SK-N-SH (cell line): ENCODE measurements around the gene CUL3. TPM values are rescaled to one million over a fixed set of nuclear protein-coding genes. Genes with fewer than 3 reads are reported as not detected.

Experiments used
- CTCF ChIA-PET: fragments of 300-600, 350-600 bp; formaldehyde crosslinking; extraction: SDS; loops from one replicate; lab custom pipeline; 2021; lab: Yijun Ruan, JAX
- POLR2A ChIA-PET: fragments of 350-600 bp; sonication (Branson Sonifier 250); formaldehyde crosslinking; extraction: SDS; loops from one replicate; lab custom pipeline; 2020; ENCODE audit warnings: antibody characterized with exemption, inconsistent platforms; lab: Yijun Ruan, JAX
- DNase-seq: peaks from one replicate; pipeline ENCODE4 v3.0.0; 2012
- H2AFZ ChIP-seq: fragments of 200-600 bp; sonication (generic); 2 replicates; pipeline ENCODE4 v1.8.1; 2016; ENCODE audit warnings: antibody characterized with exemption, mild to moderate bottlenecking, low read depth
- H3F3A ChIP-seq: fragments of 200-600 bp; sonication (generic); replicated peaks from 2 replicates; pipeline ENCODE3; 2016; ENCODE audit warnings: antibody characterized with exemption, mild to moderate bottlenecking; ENCODE audit not compliant: insufficient read depth
- H3K27ac ChIP-seq, 2 experiments: fragments of 200-500 bp in 1 of 2; fragments of 200-600 bp in 1 of 2; sonication (Bioruptor generic) in 1 of 2; sonication (generic), shearing (Covaris generic) in 1 of 2; 2 replicates each; pipeline versions ENCODE4 v1.5.1 to v1.6.1; 2014 to 2016; ENCODE audit warnings: low read depth in 2 of 2, inconsistent platforms in 1 of 2, low read length in 1 of 2, mild to moderate bottlenecking in 1 of 2, mixed read lengths in 1 of 2
- H3K27me3 ChIP-seq: fragments of 200-600 bp; sonication (generic), shearing (Covaris generic); 2 replicates; pipeline ENCODE4 v1.6.1; 2016; ENCODE audit warnings: mixed run types; ENCODE audit not compliant: insufficient read depth
- H3K36me3 ChIP-seq, 2 experiments: fragments of 200-500 bp in 1 of 2; fragments of 200-600 bp in 1 of 2; sonication (Bioruptor generic) in 1 of 2; sonication (generic) in 1 of 2; replicated peaks in 1 of 2; 2 replicates each; pipeline versions ENCODE3 to v1.5.1; 2014 to 2016; ENCODE audit warnings: low read length in 1 of 2, mild to moderate bottlenecking in 1 of 2; ENCODE audit not compliant: insufficient read depth in 2 of 2, control insufficient read depth in 1 of 2
- H3K4me1 ChIP-seq, 2 experiments: fragments of 200-500 bp in 1 of 2; fragments of 200-600 bp in 1 of 2; sonication (Bioruptor generic) in 1 of 2; sonication (generic), shearing (Covaris generic) in 1 of 2; 2 replicates each; pipeline versions ENCODE4 v1.5.1 to v1.6.1; 2014 to 2016; ENCODE audit warnings: low read depth in 1 of 2, low read length in 1 of 2, mixed run types in 1 of 2; ENCODE audit not compliant: insufficient read depth in 2 of 2, control insufficient read depth in 1 of 2
- H3K4me2 ChIP-seq: fragments of 200-600 bp; sonication (generic), shearing (Covaris generic); 2 replicates; pipeline ENCODE4 v1.6.1; 2017; ENCODE audit warnings: mixed run types
- H3K4me3 ChIP-seq, 2 experiments: fragments of 200-500 bp in 1 of 2; fragments of 200-600 bp in 1 of 2; sonication (Bioruptor generic) in 1 of 2; sonication (generic), shearing (Covaris generic) in 1 of 2; 2 replicates each; pipeline versions ENCODE4 v1.5.1 to v1.8.1; 2014 to 2016; ENCODE audit warnings: low read depth in 2 of 2, inconsistent platforms in 1 of 2, low read length in 1 of 2, mild to moderate bottlenecking in 1 of 2, mixed read lengths in 1 of 2, moderate library complexity in 1 of 2
- H3K79me2 ChIP-seq: fragments of 200-600 bp; sonication (generic); 2 replicates; pipeline ENCODE4 v1.8.1; 2017; ENCODE audit warnings: mild to moderate bottlenecking; ENCODE audit not compliant: insufficient read depth
- H3K9ac ChIP-seq: fragments of 200-600 bp; sonication (generic); 2 replicates; pipeline ENCODE4 v1.6.1; 2017; ENCODE audit warnings: mixed run types
- H3K9me2 ChIP-seq: fragments of 200-600 bp; sonication (generic); 2 replicates; pipeline ENCODE4 v1.6.1; 2017; ENCODE audit warnings: mixed run types
- H3K9me3 ChIP-seq: fragments of 200-600 bp; sonication (generic); 2 replicates; pipeline ENCODE4 v1.6.1; 2017; ENCODE audit warnings: mixed run types, mild to moderate bottlenecking, moderate library complexity
- H4K20me1 ChIP-seq: fragments of 200-600 bp; sonication (generic); 2 replicates; pipeline ENCODE4 v1.6.1; 2017; ENCODE audit warnings: mild to moderate bottlenecking, mixed run types; ENCODE audit not compliant: insufficient read depth
- CTCF ChIP-seq: fragments of 200-600 bp; sonication (generic); IDR thresholded peaks from 2 replicates; pipeline ENCODE4 v1.6.1; 2017; ENCODE audit warnings: antibody characterized with exemption, mild to moderate bottlenecking, moderate library complexity
- ELF1 ChIP-seq: IDR thresholded peaks from 2 replicates; pipeline ENCODE4 v1.4.0; 2012
- EP300 ChIP-seq, 2 experiments: IDR thresholded peaks; 2 replicates each; pipeline versions ENCODE4 v1.4.0 to v1.6.1; 2012; ENCODE audit warnings: borderline replicate concordance in 1 of 2, low read depth in 1 of 2, low read length in 1 of 2
- FOSL2 ChIP-seq: IDR thresholded peaks from 2 replicates; pipeline ENCODE4 v1.4.0; 2012; ENCODE audit warnings: low read depth, mild to moderate bottlenecking, moderate library complexity, borderline replicate concordance
- FOXJ3 ChIP-seq: sonication (generic); formaldehyde crosslinking; IDR thresholded peaks from 2 replicates; pipeline ENCODE4 v1.5.1; 2020; ENCODE audit warnings: mild to moderate bottlenecking, missing genetic modification reagents
- FOXM1 ChIP-seq: IDR thresholded peaks from 2 replicates; pipeline ENCODE4 v1.4.0; 2012; ENCODE audit warnings: low read depth, mild to moderate bottlenecking
- GABPA ChIP-seq: IDR thresholded peaks from 2 replicates; pipeline ENCODE4 v1.4.0; 2012; ENCODE audit warnings: low read depth, mild to moderate bottlenecking
- MEF2A ChIP-seq: IDR thresholded peaks from 2 replicates; pipeline ENCODE4 v1.4.0; 2012; ENCODE audit warnings: low read depth, borderline replicate concordance
- MXI1 ChIP-seq: IDR thresholded peaks from 2 replicates; pipeline ENCODE4 v1.6.1; 2012; ENCODE audit warnings: mild to moderate bottlenecking, low read depth, low read length, improper control_type of control experiment
- NFIC ChIP-seq: IDR thresholded peaks from 2 replicates; pipeline ENCODE4 v1.4.0; 2012; ENCODE audit warnings: borderline replicate concordance
- NRF1 ChIP-seq: IDR thresholded peaks from 2 replicates; pipeline ENCODE4 v1.6.1; 2012; ENCODE audit warnings: low read depth, mild to moderate bottlenecking, low read length
- POLR2AphosphoS5 ChIP-seq: IDR thresholded peaks from 2 replicates; pipeline ENCODE4 v1.6.1; 2012; ENCODE audit warnings: low read depth, low read length
- RCOR1 ChIP-seq: fragments of 150-350 bp; IDR thresholded peaks from 2 replicates; pipeline ENCODE4 v1.6.1; 2017; ENCODE audit warnings: antibody characterized with exemption, low read length
- SIN3A ChIP-seq: IDR thresholded peaks from 2 replicates; pipeline ENCODE4 v1.6.1; 2012; ENCODE audit warnings: low read depth, mild to moderate bottlenecking, low read length, moderate library complexity, borderline replicate concordance
- TAF1 ChIP-seq: IDR thresholded peaks from 2 replicates; pipeline ENCODE4 v1.6.1; 2012; ENCODE audit warnings: low read depth, mild to moderate bottlenecking, low read length, moderate library complexity, borderline replicate concordance
- USF2 ChIP-seq: fragments of 150-350 bp; IDR thresholded peaks from 2 replicates; pipeline ENCODE4 v1.6.1; 2017; ENCODE audit warnings: antibody characterized with exemption, low read length, low read depth, borderline replicate concordance
- YY1 ChIP-seq: IDR thresholded peaks from 2 replicates; pipeline ENCODE4 v1.4.0; 2012; ENCODE audit warnings: low read depth, mild to moderate bottlenecking
- WGBS: methylation state at CpG from one replicate; pipeline ENCODE4 v1.1.6; 2017; ENCODE audit warnings: low lambda C conversion rate; 5-methylcytosine and 5-hydroxymethylcytosine counted together
- polyA plus RNA-seq, 3 experiments: library from polyadenylated mRNA; depleted of rRNA; stranded (reverse); fragments of >200 nt; gene quantifications; 2 replicates each; pipeline ENCODE4 v1.2.3, GENCODE V29; 2012
- TF ChIP-seq, protein P1 (sequence below): IDR thresholded peaks from 2 replicates; pipeline ENCODE4; 2012

Gene CUL3
- polyA plus RNA-seq, 1 of the 3 experiments (the other 2 are of a cell fraction), result 17.3 TPM

DNA sequence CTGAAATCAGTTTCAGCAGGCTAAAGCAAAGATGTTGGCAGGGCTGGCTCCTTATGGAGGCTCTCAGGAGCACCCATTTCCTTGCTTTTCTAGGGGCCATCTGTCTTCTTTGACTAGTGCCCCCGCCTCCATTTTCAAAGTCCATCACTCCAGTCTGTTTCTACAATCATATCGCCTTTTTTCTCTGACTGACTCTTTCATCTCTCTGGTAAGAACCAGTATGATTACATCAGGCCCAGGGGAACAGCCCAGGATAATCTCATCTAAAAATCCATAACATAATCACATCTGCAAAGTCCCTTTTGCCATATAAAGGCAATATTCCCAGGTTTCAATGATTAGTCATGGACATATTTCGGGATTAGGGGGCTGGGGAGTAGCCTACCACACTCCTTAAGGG, 57.0 kb downstream of the CUL3 start:
- Histone ChIP-seq H3F3A (peaks cover 10% of the 10 kb centered on the region), H3K27me3 (no peaks in the 10 kb centered on the region), H4K20me1 (peaks cover 38% of the 10 kb centered on the region), H3K27ac (no peak overlapping the region), H3K79me2 (peaks cover 100% of the 10 kb centered on the region), H2AFZ (no peak overlapping the region), H3K4me1 (no peaks in the 10 kb centered on the region; a peak in 3 of 4 replicates), H3K9me2 (no peaks in the 10 kb centered on the region), H3K4me2 (no peak overlapping the region), H3K36me3 (peaks cover 14 to 27% of the 10 kb centered on the region in 2 experiments), H3K9me3 (no peaks in the 10 kb centered on the region), H3K4me3 (no peak overlapping the region), H3K9ac (no peak overlapping the region)
- CTCF ChIA-PET, result interaction anchor here (1.1 kb wide), 1 partner anchor 123 kb away, joined by 3 read pairs; no protein-coding TSS in a partner anchor
- POLR2A ChIA-PET, result no interaction called here
- WGBS, result 83% methylated on average over 3 of the region's 3 CpGs
- DNase-seq, result no peak
- TF ChIP-seq FOXM1, result no peak
- no peak for TF ChIP-seq FOSL2
- no peak for TF ChIP-seq EP300 (IDR thresholded peaks at IDR 0.05; ENCODE audit: borderline replicate concordance in 1 of 2, low read depth in 1 of 2, low read length in 1 of 2)
- no peak for TF ChIP-seq TAF1
- TF ChIP-seq USF2, result no peak
- TF ChIP-seq CTCF, result no peak
- no peak for TF ChIP-seq GABPA
- no peak for TF ChIP-seq POLR2AphosphoS5
- TF ChIP-seq ELF1, result no peak
- no peak for TF ChIP-seq YY1
- TF ChIP-seq MEF2A, result no peak
- no peak for TF ChIP-seq NRF1
- TF ChIP-seq NFIC, result no peak
- TF ChIP-seq RCOR1, result no peak
- TF ChIP-seq SIN3A, result no peak
- no peak for TF ChIP-seq FOXJ3 (CRISPR knock-in tag)
- TF ChIP-seq, protein P1, sequence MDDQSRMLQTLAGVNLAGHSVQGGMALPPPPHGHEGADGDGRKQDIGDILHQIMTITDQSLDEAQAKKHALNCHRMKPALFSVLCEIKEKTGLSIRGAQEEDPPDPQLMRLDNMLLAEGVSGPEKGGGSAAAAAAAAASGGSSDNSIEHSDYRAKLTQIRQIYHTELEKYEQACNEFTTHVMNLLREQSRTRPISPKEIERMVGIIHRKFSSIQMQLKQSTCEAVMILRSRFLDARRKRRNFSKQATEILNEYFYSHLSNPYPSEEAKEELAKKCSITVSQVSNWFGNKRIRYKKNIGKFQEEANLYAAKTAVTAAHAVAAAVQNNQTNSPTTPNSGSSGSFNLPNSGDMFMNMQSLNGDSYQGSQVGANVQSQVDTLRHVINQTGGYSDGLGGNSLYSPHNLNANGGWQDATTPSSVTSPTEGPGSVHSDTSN, result no peak
- TF ChIP-seq MXI1, result no peak
